Pancreas (tissue), 10 donors: ENCODE results near the gene AMER3. TPM values are rescaled to one million over a fixed set of nuclear protein-coding genes. Genes with fewer than 3 reads are reported as not detected.
A peak's percentile ranks its signal among the peaks of the same experiment; 100 is the strongest.

ENCODE experiments used
- ATAC-seq, 4 donors: fragments of 200-7000 bp; cut with Tn5 transposase; one replicate each; pipeline versions ENCODE4 v1.8.0 to v1.9.1; 2020; ENCODE audit warnings: mild to moderate bottlenecking in 4 of 4, moderate library complexity in 4 of 4
- DNase-seq, 6 donors: peaks; one replicate each; pipeline ENCODE4 v3.0.0-alpha.2; 2020
- FAIRE-seq: peaks from 2 replicates; lab custom pipeline; 2012; peaks lifted over from hg19 to GRCh38; lab: Jason Lieb, UNC
- H3K27ac ChIP-seq, 4 donors: fragments of 200-600 bp; sonication (generic); 1 replicate in 3 of 4; 2 replicates in 1 of 4; pipeline versions ENCODE4 v1.5.0 to v1.8.0; 2020
- H3K27me3 ChIP-seq, 4 donors: fragments of 200-600 bp; one replicate each; pipeline ENCODE4 v1.8.0; 2021
- H3K36me3 ChIP-seq, 3 donors: fragments of 200-600 bp; sonication (generic) in 1 of 3; one replicate each; pipeline versions ENCODE4 v1.5.0 to v1.8.0; 2020 to 2021
- H3K4me1 ChIP-seq, 3 donors: fragments of 200-600 bp; one replicate each; pipeline ENCODE4 v1.8.0; 2021
- H3K4me3 ChIP-seq, 4 donors: fragments of 200-600 bp; sonication (generic) in 2 of 4; one replicate each; pipeline versions ENCODE4 v1.5.0 to v1.8.0; 2020 to 2021
- H3K9me3 ChIP-seq, 4 donors: fragments of 200-600 bp; one replicate each; pipeline ENCODE4 v1.8.0; 2021
- WGBS, 2 donors: extraction: QIAGEN DNeasy Blood & Tissue Kit; methylation state at CpG; one replicate each; pipeline ENCODE4 v1.1.7; 2013; 5-methylcytosine and 5-hydroxymethylcytosine counted together
- intact Hi-C, 3 donors: fragments of 100-400 bp; cut with DNase I; formaldehyde crosslinking; loops; one replicate each; pipeline versions ENCODE4 v1.11.1 to v1.14.2; 2022
- polyA plus RNA-seq, 2 donors: library from polyadenylated mRNA; stranded (reverse); fragments of 200-250 nt; gene quantifications; one replicate each; pipeline ENCODE4 v1.2.3, GENCODE V29; 2013
- total RNA-seq, 6 donors: library from RNA; stranded (reverse); fragmentation: NEBNext Ultra II Directional in 4 of 6; extraction: Animal tissue kit (Norgen Biotek cat#: 25700) in 4 of 6; gene quantifications; one replicate each; pipeline versions ENCODE4 v1.2.1 to v1.2.4, GENCODE V29; 2021 to 2023
- TF ChIP-seq, protein P1 (sequence below), 4 donors: fragments of 200-600 bp; sonication (generic) in 3 of 4; IDR thresholded peaks; one replicate each; pipeline versions ENCODE4 v1.5.0 to v1.8.0; 2021; ENCODE audit warnings: antibody characterized with exemption in 4 of 4
- donor health status: healthy with polysubstance abuse.
- donor health status: DM: no; HTN: no; CAD: no; lungs with moderate emphysema.
- donor health status: DM: no; HTN: no; CAD: no.
- donor health status: control.
- donor health status: control.
- donor health status: Bipolar disorder and iron deficiency.
- donor health status: DM: yes; HTN: yes; CAD: no.
- donor health status: DM: no; HTN: no; CAD: no.
- donor health status: DM: no; HTN: no; CAD: no.
- donor health status: DM: yes; HTN: yes; CAD: no.

The AMER3 gene
- total and polyA plus RNA-seq, 8 donors = 0.25 to 2.1 (median 0.74) TPM

DNA sequence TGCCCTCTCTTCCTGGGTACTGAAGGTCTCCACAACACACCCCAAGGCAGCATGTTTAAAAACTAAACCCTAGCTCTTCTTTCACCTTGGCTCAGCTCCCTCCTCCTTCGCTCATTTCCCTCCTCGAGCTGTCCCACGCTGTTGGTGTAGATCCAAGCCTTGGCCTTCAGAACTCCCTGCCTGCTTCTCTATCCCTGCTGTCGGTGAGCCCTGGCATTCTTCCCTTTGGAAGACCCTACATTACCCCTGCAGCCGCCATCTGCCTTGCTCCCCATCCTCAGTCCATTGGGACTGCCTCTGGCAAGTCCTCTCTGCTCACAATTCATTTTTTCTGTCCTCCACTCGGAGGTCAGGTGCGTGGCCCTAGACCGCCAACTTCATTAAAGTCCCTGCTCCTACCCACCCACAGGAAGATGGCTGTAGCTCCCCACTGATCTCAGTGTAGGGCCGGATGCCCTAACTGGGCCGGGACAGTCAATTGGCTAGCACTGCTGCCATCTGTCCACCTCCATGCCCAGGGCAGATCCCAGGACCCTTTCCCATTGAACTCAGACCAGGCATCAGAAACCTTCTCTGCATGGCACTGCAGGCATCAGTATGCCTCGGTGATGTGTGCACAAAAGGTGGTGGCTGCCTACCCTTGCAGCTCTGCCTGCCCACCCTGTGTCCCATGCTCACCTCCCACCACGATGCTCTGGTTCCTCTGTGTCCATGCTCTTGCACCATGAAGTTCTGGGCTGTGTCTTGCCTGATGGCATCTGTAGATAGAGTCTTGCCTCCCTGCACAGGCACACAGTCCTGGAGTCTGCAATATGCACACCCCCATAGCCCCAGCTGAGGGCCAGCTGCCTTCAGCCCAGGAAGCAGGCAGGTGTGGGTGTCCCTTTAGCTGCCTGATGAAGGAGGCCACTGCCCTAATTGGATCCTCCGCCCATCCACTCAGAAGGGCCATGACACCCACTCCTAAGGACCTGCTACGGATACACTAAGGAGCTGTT, 5.7 kb downstream of the AMER3 start:
- DNase-seq (no peak), ATAC-seq (peak in 1 of 4 donors; percentile 20), FAIRE-seq (no peak)
- Histone ChIP-seq H3K4me1 (peaks cover 5 to 15% (median 12%) of the 10 kb centered on the region in 3 donors), H3K27me3 (no peaks in the 10 kb centered on the region), H3K27ac (no peak overlapping the region), H3K36me3 (no peaks in the 10 kb centered on the region), H3K9me3 (no peaks in the 10 kb centered on the region), H3K4me3 (no peak overlapping the region)
- intact Hi-C loops = no loop called here
- TF ChIP-seq, protein P1, sequence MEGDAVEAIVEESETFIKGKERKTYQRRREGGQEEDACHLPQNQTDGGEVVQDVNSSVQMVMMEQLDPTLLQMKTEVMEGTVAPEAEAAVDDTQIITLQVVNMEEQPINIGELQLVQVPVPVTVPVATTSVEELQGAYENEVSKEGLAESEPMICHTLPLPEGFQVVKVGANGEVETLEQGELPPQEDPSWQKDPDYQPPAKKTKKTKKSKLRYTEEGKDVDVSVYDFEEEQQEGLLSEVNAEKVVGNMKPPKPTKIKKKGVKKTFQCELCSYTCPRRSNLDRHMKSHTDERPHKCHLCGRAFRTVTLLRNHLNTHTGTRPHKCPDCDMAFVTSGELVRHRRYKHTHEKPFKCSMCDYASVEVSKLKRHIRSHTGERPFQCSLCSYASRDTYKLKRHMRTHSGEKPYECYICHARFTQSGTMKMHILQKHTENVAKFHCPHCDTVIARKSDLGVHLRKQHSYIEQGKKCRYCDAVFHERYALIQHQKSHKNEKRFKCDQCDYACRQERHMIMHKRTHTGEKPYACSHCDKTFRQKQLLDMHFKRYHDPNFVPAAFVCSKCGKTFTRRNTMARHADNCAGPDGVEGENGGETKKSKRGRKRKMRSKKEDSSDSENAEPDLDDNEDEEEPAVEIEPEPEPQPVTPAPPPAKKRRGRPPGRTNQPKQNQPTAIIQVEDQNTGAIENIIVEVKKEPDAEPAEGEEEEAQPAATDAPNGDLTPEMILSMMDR (IDR thresholded peaks at IDR 0.05) = no peak
- 67 to 75% methylated on average over 14 of the region's 14 CpGs for WGBS, 2 donors

DNA sequence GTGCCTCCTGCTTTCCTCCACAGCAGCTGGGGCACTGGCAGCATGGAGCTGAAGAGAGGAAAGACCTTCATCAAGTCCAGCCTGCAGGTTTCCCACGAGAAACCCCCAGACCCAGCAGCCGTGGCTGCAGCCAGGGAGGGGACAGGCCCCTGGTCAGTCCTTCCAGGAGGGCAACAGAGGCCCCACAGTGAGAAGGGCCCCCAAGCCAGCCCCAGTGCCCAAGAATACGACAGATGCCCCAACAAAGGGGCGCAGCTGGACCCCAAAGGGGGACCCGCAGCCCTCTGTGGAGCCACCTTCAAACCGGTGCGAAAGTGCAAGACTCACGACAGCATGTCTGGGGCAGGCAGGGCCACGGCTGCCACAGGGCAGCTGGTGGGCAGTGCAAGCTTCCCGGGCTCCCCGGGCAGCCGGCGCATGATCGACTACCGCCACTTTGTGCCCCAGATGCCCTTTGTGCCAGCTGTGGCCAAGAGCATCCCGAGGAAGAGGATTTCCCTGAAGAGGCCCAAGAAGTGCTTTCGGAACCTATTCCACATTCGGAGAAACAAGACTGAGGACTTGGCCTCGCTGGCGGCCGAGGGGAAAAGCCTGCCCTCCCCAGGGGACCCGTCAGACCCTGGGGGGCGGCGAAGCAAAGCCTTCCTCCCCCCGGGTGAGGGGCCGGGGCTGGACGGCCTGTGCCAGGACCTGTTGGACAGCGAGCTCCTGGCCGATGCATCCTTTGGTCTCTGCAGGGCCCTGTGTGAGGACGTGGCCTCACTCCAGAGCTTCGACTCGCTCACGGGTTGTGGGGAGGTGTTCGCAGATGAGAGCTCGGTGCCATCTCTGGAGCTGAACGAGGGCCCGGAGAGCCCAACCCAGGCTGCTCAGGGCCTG, 6.9 kb downstream of the AMER3 start:
- TF ChIP-seq, protein P1 (IDR thresholded peaks at IDR 0.05) = no peak
- H3K4me3 ChIP-seq = no peak overlapping the region
- WGBS, 2 donors = 89 to 91% methylated on average over 37 of the region's 37 CpGs
- peak in 1 of 6 donors; percentile 54 for DNase-seq
- no peaks in the 10 kb centered on the region for H3K36me3 ChIP-seq
- H3K27ac ChIP-seq = no peak overlapping the region
- ATAC-seq = no peak
- no peaks in the 10 kb centered on the region for H3K27me3 ChIP-seq
- no peak for FAIRE-seq
- peaks cover 5 to 11% (median 8%) of the 10 kb centered on the region in 3 donors for H3K4me1 ChIP-seq
- H3K9me3 ChIP-seq = no peaks in the 10 kb centered on the region
- intact Hi-C loops = no loop called here

DNA sequence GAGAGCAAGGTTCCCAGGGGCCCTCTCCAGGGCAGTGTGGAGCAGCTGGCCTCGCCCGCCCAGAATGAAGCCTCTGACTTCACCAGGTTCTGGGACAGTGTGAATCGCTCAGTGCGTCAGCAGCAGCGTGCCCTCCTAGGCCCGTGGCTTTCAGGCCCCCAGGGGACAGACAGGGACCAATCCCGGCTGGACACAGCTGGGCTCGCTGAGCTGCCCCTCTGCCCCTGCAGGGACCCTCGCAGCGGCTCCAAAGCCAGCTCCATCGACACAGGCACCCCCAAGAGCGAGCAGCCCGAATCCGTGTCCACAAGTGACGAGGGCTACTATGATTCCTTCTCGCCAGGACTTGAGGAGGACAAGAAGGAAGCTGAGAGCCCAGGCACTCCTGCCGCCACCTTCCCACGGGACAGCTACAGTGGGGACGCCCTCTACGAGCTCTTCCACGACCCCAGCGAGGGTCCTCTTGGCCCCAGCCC, 7.6 kb downstream of the AMER3 start:
- no peaks in the 10 kb centered on the region for H3K27me3 ChIP-seq
- DNase-seq (no peak), ATAC-seq (no peak), FAIRE-seq (no peak)
- H3K9me3 ChIP-seq = no peaks in the 10 kb centered on the region
- intact Hi-C loops = no loop called here
- TF ChIP-seq, protein P1 (IDR thresholded peaks at IDR 0.05) = no peak
- no peaks in the 10 kb centered on the region for H3K36me3 ChIP-seq
- no peak overlapping the region for H3K4me3 ChIP-seq
- no peak overlapping the region for H3K27ac ChIP-seq
- H3K4me1 ChIP-seq = peaks cover 5 to 11% (median 8%) of the 10 kb centered on the region in 3 donors
- 90 to 95% methylated on average over 21 to 22 of the region's 22 CpGs for WGBS, 2 donors

DNA sequence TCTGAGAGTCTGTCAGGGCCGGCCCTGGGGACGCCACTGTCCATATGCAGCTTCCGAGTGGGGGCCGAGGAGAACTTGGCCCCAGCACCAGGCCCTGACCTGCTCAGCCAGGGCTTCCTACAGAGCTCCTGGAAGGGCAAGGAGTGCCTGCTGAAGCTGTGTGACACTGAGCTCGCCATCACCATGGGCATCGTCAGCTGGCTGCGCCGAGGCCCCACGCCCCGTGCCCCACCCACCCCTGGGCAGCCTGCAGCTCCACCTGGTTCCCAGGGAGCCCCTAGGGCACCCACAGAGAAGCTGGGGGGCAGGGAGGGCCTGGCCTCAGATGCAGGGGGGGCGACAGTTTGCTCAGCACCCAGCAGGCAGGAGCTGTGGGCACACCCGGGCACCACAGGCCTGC, 8.1 kb downstream of the AMER3 start:
- Histone ChIP-seq H3K36me3 (no peaks in the 10 kb centered on the region), H3K4me1 (peaks cover 5 to 11% (median 8%) of the 10 kb centered on the region in 3 donors), H3K27ac (no peak overlapping the region), H3K4me3 (no peak overlapping the region), H3K27me3 (no peaks in the 10 kb centered on the region), H3K9me3 (no peaks in the 10 kb centered on the region)
- ATAC-seq (no peak), FAIRE-seq (no peak), DNase-seq (no peak)
- TF ChIP-seq, protein P1 (IDR thresholded peaks at IDR 0.05) = no peak
- 91 to 97% methylated on average over 12 of the region's 12 CpGs for WGBS, 2 donors
- intact Hi-C loops = no loop called here
